GM12874 (cell line): ENCODE results near the gene ELK3.

Experiments used
- TF ChIP-seq, protein P1 (sequence below): IDR thresholded peaks from 2 replicates; pipeline ENCODE4 v1.5.1; 2011; ENCODE audit warnings: low read depth, mild to moderate bottlenecking, control low read depth, low read length, moderate library complexity; ENCODE audit not compliant: insufficient read depth

Gene ELK3

DNA sequence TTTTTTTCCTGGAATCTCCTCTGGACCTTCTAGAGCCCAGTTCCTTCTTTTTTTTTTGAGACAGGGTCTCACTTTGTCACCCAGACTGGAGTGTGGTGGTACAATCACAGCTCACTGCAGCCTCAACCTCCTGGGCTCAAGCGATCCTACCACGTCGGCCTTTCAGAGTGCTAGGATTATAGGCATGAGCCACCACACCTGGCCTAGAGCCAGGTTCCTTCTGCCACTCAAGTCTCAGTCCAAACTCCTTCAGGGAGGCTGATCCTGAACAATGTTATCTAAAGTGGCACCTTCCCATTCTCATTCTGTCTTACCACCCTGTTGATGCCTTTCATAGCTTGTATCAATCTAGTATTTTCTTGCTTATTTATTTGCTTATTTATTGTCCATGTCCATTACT, 22.3 kb upstream of the ELK3 start:
- TF ChIP-seq, protein P1, sequence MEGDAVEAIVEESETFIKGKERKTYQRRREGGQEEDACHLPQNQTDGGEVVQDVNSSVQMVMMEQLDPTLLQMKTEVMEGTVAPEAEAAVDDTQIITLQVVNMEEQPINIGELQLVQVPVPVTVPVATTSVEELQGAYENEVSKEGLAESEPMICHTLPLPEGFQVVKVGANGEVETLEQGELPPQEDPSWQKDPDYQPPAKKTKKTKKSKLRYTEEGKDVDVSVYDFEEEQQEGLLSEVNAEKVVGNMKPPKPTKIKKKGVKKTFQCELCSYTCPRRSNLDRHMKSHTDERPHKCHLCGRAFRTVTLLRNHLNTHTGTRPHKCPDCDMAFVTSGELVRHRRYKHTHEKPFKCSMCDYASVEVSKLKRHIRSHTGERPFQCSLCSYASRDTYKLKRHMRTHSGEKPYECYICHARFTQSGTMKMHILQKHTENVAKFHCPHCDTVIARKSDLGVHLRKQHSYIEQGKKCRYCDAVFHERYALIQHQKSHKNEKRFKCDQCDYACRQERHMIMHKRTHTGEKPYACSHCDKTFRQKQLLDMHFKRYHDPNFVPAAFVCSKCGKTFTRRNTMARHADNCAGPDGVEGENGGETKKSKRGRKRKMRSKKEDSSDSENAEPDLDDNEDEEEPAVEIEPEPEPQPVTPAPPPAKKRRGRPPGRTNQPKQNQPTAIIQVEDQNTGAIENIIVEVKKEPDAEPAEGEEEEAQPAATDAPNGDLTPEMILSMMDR: no peak

DNA sequence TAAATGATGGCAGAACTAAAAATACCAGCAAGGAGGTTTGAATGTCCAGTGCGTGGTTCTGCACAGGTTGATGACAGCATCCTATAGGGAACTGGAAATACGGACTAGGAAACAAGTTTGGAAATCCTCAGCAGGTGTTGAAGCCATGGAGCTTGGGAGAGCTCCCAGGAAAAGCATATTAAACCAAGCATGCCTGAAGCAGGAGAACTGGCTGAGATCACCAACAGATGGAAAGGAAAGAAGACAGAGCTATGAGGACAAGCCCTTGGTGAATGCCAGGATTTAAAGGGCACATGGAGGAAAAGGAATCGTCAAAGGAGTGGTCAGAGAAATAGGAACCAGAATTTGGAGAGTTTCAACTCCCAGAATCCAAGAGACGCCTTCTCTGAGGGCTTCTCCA, 21.2 kb upstream of the ELK3 start:
- TF ChIP-seq, protein P1: no peak

DNA sequence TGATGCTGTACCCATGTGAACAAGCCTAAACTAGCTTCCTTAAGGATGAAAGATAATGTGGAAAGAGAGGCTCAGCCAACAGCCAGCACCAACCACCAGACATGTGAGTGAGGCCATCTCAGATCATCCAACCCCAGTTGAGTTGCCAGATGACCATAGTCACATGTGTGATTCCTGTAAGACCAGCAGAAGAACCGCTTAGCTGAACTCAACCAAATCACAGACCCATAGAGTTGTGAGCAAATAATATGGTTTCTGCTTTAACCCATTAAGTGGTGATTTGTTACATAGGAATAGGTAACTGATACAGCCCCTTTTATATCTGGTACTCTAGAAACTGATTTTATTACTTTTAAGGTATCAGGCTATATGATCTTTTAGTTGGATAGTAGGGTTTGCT, 17.6 kb upstream of the ELK3 start:
- TF ChIP-seq, protein P1: no peak

DNA sequence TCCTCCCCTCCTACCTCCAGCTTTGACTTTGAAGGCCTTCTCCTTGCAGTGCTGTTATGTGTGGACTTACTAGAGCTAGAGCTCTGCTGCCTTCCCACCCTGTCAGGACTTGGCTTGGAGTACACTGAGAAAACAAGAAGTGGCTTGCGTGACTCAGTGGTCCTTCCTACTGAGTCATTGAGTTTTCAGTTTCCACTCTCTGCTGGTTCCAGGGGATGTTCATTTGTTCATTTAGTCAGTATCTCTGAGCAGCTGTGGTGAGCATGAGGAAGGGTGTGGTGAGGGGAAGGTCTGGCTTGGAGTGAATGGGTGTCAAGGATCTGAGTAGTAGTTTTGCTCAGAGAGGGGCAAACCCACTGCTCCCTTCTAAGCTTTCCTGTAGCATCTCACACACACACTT, 17.2 kb upstream of the ELK3 start:
- TF ChIP-seq, protein P1: no peak

DNA sequence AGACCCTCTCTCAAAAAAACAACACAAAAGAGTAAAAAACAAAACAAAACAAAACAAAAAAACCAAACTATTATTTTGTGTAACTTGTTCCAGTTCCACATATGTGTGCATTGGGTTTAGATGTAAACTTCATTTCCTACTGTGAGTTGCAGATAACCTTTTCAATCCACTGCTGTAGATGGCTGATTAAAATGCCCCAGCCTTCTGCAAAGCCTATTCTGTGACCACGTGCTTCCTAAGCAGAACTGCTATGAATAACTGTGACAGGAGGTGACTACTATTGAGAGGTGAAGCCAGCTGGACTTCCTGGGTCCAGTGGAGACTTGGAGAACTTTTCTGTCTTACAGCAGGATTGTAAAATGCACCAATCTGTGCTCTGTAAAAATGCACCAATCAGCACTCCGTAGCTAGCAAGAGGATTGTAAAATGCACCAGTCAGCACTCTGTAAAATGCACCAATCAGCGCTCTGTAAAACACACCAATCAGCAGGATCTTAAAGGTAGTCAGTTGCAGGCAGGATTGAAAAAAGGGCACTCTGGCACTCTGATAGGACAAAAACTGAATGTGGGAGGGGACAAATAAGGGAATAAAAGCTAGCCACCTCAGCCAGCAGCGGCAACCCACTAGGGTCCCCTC, 10.3 kb upstream of the ELK3 start:
- TF ChIP-seq, protein P1: no peak

DNA sequence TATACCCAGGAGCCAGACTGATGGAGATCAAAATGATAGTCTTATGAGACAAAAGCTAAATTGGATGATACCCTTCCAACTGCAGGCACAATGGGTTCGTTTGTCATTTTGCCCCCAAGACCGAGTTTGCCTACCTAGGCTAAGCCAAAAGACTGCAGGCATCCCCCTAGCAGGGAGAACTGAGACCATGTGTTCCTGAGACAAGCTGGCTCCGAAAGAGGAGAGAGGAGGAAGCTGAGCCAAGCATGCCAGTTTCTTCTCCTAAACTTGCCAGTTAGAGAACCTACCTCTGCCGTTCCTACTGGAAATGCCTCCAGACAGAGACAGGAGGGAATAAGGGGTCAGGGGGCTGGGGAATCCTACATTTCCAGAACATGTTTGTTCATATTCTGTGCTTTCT, 8.3 kb upstream of the ELK3 start:
- TF ChIP-seq, protein P1: no peak

DNA sequence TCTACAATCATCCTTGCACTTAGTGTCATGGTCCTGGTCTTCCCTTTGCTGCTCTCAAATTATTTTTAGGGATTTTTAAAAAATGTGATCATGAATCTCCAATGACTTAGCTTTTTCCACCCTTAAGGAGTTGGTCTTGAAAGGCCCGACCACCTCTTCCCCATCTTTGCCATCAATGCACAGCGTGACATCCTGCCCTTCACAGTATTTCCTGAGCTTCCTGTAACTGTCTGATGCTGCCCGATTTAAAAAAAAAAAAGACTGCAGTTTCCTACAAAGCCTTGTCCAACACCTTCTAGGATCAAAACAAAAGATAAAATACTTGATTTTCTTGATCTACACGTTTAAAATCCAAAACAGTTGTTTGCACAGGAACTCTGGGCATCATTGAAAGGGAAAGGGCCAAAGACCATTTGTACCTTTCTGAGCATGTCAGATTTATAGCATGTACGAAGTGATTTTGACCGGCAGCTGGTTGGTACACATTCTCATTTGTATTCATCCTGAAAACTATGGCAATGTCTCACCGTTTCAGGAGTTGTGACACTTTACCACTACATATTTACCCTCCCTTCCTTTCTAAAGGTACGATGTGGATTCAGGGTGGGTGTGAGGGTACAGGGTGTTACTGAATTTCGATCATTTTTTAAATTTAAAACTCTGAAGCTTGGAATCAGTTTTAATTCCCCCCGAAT, 7.4 kb upstream of the ELK3 start:
- TF ChIP-seq, protein P1: no peak
